Stimulated activated CD4-positive, alpha-beta T cell treated with anti-CD3 and anti-CD28 coated beads, Interleukin-12 subunit alpha, Interleukin-12 subunit beta, amount 100 ng/mL, for 4 hours (primary cell): ENCODE results near the gene MAML3.

Source experiments
- DNase-seq: peaks from one replicate; pipeline ENCODE4 v3.0.0-alpha.2; 2020

MAML3 gene

GRCh38 chr4:139826426-139826825 lies 327.6 kb downstream of the MAML3 start:
- DNase-seq: no peak

DNA sequence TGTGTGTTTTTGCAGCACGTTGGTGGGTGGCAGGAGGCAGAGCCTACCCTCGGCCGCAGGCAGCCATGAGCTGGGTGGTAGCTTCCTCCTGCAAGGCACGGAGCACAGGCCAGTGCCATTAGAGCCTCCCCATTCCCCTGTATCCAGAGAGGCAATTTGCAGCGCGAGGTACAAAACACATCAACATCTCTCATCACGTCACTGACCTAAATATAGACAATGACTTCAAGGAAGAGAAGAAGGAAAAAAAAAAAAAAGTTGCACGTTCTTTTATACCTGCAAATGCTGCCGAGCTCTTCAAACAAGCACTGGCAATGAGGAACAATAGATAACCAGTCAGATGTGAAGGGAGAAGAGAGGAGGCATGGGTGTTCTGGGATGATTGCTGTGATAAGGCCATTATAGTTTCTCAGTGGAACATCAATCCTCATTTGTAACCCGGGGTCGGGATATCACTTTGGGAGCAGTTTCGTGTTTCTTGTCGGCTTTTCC lies 328.4 kb downstream of the MAML3 start:
- no peak for DNase-seq

DNA sequence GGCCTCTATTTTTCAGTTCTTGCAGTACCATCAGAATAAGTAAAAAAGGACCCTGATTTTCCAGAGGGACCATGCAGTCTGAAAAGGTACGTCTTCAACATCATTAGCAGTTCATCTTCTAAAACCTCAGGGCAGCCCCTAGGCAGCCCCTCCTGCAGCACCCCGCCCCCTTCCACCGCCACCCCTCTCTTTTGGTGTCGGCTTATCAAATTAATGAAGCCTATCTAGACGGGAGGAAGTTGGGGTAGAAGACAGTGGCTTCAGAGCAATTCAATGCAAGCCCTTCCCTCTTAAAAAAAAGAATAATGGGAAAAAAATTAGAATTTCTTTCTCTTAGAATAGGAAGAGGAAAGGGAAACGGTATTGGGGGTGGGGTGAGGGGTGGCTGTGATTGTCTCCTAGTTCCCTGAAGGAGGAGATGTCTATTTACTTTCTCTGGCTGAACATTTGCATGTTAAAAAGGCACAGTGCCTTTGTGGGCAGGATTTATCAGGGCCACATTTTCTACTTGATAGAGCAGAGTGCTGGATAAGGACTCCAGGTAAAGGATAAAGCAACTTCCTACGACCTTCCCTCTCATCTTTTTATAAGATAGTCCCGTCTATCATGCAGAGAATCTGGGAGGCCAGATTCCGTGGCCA lies 329.0 kb downstream of the MAML3 start:
- no peak for DNase-seq

- DNase-seq: no peak
Measured at GRCh38 chr4:139823746-139824145, 330.2 kb downstream of the MAML3 start.

GRCh38 chr4:139823345-139823744 lies 330.6 kb downstream of the MAML3 start:
- DNase-seq: no peak

DNA sequence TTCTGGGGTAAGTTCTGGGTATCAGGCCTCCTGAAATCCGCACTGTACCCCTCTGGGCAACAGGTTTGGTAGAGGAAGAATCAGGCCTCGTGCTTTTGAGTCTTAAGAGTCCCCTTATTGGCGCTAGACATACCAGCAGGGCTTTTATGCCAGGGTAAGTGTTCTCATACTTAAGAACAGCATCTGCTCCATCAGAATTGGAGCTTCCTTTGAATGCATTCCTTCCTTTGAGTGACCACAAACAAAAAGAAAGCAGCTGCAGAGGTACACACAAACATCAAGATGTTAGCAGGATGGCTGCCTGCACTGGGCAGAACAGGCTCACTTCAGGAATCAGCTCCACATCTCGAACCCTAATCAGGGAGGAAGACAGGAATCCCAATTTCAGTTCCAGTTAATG lies 331.6 kb downstream of the MAML3 start:
- no peak for DNase-seq

DNA sequence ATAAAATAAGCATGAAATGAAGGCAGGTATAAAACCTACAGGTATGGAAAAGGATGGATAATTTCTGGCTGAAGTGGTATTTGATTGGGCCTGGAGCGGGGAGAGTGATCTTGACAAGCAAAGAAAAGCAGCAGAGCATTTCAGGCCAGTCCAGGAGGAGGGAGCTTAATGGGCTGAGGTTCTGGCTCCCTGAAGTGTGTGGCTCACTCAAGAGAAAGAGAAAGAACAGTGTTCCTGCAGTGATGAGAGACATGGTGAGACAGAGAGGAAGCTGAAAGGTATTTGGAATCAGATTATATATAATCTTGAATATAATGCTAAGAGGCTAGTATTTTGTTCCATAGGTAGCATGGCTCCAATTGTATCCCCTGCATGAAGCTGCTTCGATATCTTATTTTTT lies 334.9 kb downstream of the MAML3 start:
- no peak for DNase-seq

DNA sequence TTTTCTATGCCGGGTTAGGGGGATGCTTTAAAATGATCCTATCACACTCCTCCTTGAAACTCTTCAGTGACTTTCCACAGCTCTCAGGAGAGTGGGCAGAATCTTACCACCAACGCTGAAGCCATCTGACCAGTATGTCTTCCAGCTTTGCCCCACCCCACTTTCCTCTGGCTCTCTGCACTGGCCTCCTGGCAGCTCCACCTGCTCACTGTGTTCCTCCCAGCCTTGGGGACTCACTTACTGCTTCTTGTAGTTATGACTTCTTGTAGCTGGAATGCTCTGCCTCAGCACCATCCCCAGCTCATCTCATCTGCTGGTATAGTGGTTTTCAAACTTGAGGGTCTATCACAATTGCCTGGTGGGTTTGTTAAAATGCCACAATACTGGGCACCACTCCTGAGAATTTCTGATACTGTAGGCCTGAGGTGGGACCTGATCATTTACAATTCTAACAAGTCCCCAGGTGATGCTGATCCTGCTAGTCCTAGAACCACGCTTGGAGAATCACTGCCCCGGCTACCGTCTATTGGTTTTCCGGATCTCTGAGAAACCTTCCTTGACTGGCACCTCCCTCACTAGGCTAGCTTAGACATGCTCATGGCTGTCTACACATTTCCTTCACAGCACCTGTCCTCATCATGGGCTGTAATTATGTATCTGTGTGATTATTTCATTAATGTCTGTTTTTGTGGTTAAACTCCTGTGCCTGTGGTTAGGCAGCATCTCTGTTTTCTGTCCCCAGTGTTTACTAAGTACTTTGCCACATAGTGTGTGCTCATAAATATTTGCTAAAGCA lies 336.1 kb downstream of the MAML3 start:
- no peak for DNase-seq

DNA sequence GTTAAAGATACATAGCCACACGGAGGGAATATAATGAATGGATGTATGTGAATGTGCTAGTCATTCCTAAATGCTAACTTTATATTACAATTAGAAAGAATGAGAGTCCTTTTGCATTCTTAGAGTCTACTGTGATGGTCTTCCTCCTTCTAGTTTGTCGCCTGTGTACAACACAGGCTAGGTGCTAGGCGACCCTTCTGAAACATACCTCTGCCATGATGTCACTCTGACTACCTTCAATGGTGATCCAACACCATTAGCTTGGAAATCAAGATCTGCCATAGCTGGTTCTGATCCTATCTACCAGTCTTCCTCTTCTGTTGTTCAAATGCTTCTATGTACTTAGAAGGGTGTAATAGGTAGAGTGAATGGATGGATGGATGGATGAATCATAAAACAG lies 337.1 kb downstream of the MAML3 start:
- DNase-seq: no peak

DNA sequence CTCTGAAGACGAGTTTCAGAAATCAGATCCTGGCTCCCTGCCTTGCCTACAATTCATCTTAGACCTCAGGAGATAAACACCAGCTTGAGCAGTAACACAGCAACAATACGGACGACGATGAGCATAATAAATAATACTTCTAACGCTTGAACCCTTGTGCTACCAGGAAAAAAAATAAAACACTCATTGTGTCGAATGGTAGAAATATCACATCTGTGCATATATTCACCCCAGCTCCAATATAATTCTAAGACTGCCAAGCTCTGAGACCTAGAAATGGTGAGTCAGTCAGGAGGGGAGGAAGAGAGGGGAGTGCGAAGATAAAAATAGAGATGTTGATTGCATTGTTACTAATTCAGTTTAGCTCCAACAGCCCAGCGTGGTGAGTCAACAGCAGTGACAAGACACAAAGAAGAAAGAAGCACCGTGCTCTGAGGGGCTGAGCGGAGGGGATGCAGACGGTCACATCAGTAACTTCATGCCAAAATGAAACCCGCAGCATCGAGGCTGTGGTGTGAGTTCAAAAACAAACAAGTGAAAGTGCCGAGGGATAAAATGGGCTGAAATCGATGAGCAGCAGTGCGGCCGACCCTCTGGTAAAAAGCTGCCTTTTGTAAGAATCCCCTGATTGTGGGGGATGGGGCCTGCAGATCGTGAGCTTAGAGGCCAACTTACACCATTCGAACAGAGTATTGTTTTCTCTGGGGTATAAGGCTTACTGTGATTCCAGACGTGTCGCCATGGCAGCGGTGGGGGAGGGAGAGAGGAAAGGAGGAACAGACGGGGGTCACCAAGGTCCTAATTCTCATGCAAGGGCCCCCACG lies 338.0 kb downstream of the MAML3 start:
- no peak for DNase-seq

DNA sequence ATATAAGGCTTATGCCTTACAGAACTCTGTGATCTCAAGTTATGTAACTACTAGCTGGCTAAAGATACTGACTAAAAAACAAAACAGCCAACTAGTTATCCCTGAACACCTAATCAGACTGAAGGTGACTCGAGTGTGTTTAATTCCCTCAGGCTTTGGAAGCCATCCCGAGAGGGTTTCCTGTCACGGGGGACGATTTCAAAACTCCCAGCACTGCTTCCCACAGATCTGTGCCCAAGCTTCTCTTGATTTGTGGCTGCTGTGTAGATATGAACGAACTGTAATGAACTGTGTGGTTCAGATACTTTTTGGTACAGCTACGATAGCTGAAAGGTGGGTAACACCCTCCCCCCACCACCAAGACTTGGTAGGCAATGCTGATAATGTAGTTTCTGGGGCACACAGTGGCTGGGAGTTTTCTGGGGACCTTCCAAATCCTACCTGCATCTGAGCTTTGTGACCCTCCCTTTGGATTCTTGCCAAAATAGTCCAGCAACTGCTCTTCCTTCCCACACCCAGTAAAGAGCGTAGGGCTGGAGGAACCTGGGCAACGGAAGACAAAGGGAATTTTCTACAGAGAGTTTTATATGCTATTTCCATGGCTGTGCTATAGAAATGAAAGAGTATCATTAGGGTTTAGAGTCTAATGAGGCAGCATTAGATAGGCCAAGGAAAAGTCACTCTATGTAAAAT lies 339.5 kb downstream of the MAML3 start:
- no peak for DNase-seq

- DNase-seq: no peak
Measured at GRCh38 chr4:139813881-139814280, 340.1 kb downstream of the MAML3 start.

DNA sequence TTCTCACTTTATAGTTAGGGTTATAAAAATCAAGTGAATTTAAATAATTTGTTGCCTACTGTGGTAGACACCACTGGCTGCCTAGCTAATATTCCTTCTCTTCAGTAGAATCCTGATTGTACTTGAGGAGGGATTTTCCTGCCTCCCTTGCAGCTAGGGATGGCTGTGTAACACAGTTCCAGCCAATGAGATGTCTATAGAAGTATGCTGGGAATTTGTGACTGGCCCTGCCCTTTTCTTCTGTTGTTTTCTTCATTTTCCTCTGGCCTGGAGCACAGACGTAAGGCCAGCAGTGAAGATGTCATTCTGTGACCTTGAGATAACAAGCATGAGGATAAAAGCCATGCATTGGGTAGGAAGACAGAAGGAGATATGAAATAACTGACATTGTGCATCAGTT lies 343.3 kb downstream of the MAML3 start:
- DNase-seq: no peak

GRCh38 chr4:139809757-139810140 lies 344.2 kb downstream of the MAML3 start:
- no peak for DNase-seq

DNA sequence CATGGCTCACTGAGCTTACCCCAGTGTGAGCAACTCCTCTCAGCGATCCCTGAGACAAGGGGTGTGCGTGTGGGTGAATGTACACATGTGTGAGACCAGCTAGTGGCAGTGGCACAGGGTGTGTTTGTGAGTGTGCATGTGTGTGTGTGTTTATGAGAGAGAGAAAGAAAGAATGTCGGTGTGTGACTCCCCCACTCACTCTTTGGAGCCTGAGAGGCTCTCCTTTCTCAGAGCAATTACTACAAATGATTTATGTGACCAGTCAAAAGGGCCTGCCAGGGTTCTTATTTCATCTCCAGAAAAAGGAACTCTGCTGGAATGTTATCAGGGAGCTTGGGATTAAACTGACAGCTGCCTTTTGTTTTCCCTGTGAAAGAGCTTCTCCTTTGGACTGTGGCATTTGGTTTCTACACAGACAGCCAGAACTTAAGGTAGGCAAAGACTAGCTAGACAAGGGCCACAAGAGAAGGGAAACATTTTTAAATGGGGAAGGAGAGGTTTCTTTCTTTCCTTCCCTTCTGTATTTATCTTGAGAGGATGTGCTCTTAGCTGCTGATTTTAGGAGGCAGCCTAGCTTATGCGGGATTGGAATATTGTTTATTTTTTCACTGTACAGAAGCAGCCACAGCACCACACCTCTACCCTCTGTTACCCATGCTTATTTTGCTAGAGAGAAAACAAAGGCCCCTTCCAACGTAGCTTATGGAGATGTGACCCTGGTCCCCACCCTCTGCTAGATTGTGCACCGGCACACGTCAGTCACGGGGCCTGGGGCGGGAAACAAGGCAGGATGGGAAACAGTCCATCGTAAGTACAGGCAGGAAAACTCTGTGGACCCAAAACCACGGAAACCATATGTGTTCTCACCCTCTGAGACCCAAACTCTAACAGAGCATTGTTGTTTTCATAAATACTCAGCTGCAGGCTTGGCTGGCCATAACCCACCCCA lies 344.9 kb downstream of the MAML3 start:
- no peak for DNase-seq

DNA sequence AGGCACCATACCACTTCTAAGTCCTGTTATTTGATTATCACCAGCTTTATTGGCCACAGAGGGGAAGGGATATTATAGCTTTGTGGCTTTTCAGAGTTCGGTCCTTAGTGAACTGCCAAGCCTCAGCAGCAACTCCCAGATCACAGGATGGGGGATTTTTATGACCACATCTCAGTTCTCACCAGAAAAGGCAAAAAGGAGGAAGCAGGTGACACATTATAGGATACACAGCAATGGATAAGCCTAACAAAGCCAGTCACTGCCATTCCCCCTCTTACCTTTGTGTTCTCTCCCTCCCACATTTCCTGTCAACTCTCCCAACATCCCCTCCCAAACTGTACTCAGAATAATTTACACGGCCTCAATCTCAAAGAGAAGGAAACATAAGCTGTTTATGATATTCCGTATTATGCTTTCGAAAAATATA lies 345.6 kb downstream of the MAML3 start:
- no peak for DNase-seq

GRCh38 chr4:139807483-139807882 lies 346.5 kb downstream of the MAML3 start:
- DNase-seq: no peak

GRCh38 chr4:139806929-139807328 lies 347.1 kb downstream of the MAML3 start:
- DNase-seq: no peak

- no peak for DNase-seq
Measured at GRCh38 chr4:139802931-139803330, 351.1 kb downstream of the MAML3 start.

DNA sequence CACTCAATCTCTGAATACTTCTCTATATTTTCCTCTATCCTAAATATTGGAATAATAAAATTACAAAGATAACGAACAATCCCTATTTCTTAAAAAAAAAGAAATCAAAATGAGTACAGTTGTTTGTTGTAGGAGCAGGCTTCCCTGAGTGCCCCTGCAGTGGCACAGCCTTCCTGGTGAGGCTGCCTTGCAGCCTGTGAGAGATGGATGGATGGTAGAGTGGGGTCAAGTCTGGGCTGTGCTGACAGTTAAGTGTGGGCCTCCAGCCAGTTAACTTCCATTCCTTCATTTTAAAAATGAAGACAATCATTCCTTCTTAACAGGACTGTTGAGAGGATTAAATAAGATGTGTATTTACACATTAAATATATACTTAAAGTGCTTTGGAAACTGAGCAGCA lies 351.5 kb downstream of the MAML3 start:
- DNase-seq: no peak

DNA sequence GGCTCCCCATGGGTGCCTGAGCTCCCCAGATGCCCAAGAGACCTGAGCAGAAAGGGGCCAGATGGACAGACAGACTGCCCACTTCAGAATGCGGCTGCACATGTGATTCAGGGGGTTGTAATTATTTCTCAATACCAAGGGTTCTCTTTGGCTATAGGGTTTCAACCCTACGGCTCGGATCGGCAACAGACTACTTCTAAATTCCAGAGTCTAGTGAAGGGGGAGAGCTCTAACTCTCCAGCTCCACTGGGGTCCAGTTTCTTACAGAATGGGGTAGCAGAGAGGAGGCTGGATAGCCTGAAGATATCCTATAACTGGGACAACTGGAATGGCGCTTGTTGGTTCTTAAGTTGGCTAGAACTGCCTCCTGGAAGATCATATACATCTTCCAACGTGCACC lies 352.1 kb downstream of the MAML3 start:
- DNase-seq: no peak

- no peak for DNase-seq
Measured at GRCh38 chr4:139800082-139800481, 353.9 kb downstream of the MAML3 start.
